PC-9 (cell line): ENCODE results near the gene GFPT2. TPM values are rescaled to one million over a fixed set of nuclear protein-coding genes. Genes with fewer than 3 reads are reported as not detected.

ENCODE experiments used
- BruUV-seq: library from RNA; stranded (reverse); fragments of 400-500 nt; replicated peaks from 2 replicates; lab custom pipeline; 2021; lab: Mats Ljungman, UMichigan
- CTCF ChIA-PET: fragments of 300-600 bp; sonication (Branson Sonifier 250); formaldehyde crosslinking; loops from one replicate; lab custom pipeline; 2022; ENCODE audit warnings: antibody characterized with exemption; lab: Charles Lee
- POLR2A ChIA-PET: fragments of 300-600 bp; sonication (Branson Sonifier 250); formaldehyde crosslinking; loops from one replicate; lab custom pipeline; 2022; ENCODE audit warnings: antibody characterized with exemption; ENCODE audit not compliant: unreplicated experiment; lab: Charles Lee
- DNase-seq, 2 experiments: peaks; one replicate each; pipeline versions ENCODE4 v3.0.0 to v3.0.0-alpha.2; 2015 to 2022; ENCODE audit warnings: mixed read lengths in 1 of 2
- H2AFZ ChIP-seq: fragments of 200-600 bp; sonication (generic); 2 replicates; pipeline ENCODE4 v1.8.1; 2017; ENCODE audit warnings: antibody characterized with exemption
- H3F3A ChIP-seq: fragments of 200-600 bp; sonication (generic); 2 replicates; pipeline ENCODE4 v1.8.1; 2017; ENCODE audit warnings: antibody characterized with exemption, mild to moderate bottlenecking, low read depth; ENCODE audit not compliant: insufficient read depth
- H3K27ac ChIP-seq: fragments of 200-600 bp; sonication (generic); 2 replicates; pipeline ENCODE4 v1.6.1; 2016; ENCODE audit warnings: mixed run types
- H3K27me3 ChIP-seq: fragments of 200-600 bp; sonication (generic); 2 replicates; pipeline ENCODE4 v1.6.1; 2016; ENCODE audit warnings: low read depth, mixed run types; ENCODE audit not compliant: insufficient read depth
- H3K36me3 ChIP-seq: fragments of 200-600 bp; sonication (generic); 2 replicates; pipeline ENCODE4 v1.6.1; 2016; ENCODE audit warnings: low read depth, mixed run types
- H3K4me1 ChIP-seq: fragments of 200-600 bp; sonication (generic); replicated peaks from 2 replicates; pipeline ENCODE4 v1.6.1; 2016; ENCODE audit warnings: mixed run types; ENCODE audit not compliant: insufficient read depth
- H3K4me2 ChIP-seq: fragments of 200-600 bp; sonication (generic); 2 replicates; pipeline ENCODE4 v1.6.1; 2017; ENCODE audit warnings: mixed run types
- H3K4me3 ChIP-seq: fragments of 200-600 bp; sonication (generic); 2 replicates; pipeline ENCODE4 v1.6.1; 2016; ENCODE audit warnings: mixed run types
- H3K79me2 ChIP-seq: fragments of 200-600 bp; sonication (generic); 2 replicates; pipeline ENCODE4 v1.6.1; 2017; ENCODE audit warnings: low read depth, mixed run types
- H3K9me2 ChIP-seq: fragments of 200-600 bp; sonication (generic); 2 replicates; pipeline ENCODE4 v1.8.1; 2017; ENCODE audit warnings: mild to moderate bottlenecking; ENCODE audit not compliant: insufficient read depth
- H3K9me3 ChIP-seq: fragments of 200-600 bp; sonication (generic); 2 replicates; pipeline ENCODE4 v1.8.1; 2016; ENCODE audit warnings: low read depth; ENCODE audit not compliant: insufficient read depth
- H4K20me1 ChIP-seq: fragments of 200-600 bp; sonication (generic); 2 replicates; pipeline ENCODE4 v1.8.1; 2017; ENCODE audit not compliant: insufficient read depth
- EZH2 ChIP-seq: fragments of 200-600 bp; sonication (generic); IDR thresholded peaks from 2 replicates; pipeline ENCODE4 v1.8.0; 2017; ENCODE audit warnings: antibody characterized with exemption, low read depth
- intact Hi-C: fragments of 100-400 bp; cut with micrococcal nuclease; formaldehyde crosslinking; loops from one replicate; pipeline ENCODE4 v1.10.0; 2022; ENCODE audit not compliant: unreplicated experiment
- total RNA-seq: library from RNA; stranded (reverse); gene quantifications from 2 replicates; pipeline ENCODE4 v1.2.3, GENCODE V29; 2021
- TF ChIP-seq, protein P1 (sequence below): fragments of 200-600 bp; sonication (generic); conservative IDR thresholded peaks from 2 replicates; pipeline ENCODE4 v1.6.1; 2017; ENCODE audit warnings: mixed run types, antibody characterized with exemption, mild to moderate bottlenecking, moderate library complexity

GFPT2 gene
- total RNA-seq, 1 experiment from 2014 or later = 22.5 TPM

DNA sequence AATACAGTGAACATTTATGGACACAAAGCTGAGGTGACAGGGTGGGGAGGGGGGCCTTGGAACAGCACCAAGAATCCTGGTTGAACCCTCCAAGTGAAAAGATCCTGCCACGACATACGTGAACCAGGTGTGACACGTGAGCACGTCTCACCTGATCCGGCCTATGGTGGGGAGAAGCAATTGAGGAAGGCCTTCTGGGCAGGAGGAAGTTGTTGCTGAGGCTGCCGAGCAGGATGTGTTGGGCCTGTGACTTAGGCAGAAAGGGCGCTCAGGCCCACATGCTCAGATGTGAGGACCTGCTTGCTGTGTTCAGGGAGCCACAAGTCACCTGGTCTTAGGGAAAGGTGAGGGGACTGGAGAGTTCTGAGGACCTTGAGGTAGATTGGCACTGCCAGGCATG lies 58.7 kb downstream of the GFPT2 start:
- H3K36me3 ChIP-seq = no peaks in the 10 kb centered on the region
- no peak for DNase-seq
- H3K27me3 ChIP-seq = no peaks in the 10 kb centered on the region
- H3K4me1 ChIP-seq = peaks cover 25% of the 10 kb centered on the region
- TF ChIP-seq EZH2 = no peak
- TF ChIP-seq, protein P1, sequence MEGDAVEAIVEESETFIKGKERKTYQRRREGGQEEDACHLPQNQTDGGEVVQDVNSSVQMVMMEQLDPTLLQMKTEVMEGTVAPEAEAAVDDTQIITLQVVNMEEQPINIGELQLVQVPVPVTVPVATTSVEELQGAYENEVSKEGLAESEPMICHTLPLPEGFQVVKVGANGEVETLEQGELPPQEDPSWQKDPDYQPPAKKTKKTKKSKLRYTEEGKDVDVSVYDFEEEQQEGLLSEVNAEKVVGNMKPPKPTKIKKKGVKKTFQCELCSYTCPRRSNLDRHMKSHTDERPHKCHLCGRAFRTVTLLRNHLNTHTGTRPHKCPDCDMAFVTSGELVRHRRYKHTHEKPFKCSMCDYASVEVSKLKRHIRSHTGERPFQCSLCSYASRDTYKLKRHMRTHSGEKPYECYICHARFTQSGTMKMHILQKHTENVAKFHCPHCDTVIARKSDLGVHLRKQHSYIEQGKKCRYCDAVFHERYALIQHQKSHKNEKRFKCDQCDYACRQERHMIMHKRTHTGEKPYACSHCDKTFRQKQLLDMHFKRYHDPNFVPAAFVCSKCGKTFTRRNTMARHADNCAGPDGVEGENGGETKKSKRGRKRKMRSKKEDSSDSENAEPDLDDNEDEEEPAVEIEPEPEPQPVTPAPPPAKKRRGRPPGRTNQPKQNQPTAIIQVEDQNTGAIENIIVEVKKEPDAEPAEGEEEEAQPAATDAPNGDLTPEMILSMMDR = no peak
- peaks cover 11% of the 10 kb centered on the region; the same call in 1 of the 2 replicates for H3F3A ChIP-seq
- no peak overlapping the region for H3K27ac ChIP-seq
- no peaks in the 10 kb centered on the region for H3K9me2 ChIP-seq
- no peak overlapping the region for H3K4me2 ChIP-seq
- POLR2A ChIA-PET = no interaction called here
- no peaks in the 10 kb centered on the region for H3K9me3 ChIP-seq
- TSS peak; percentile 29 for BruUV-seq
- H3K79me2 ChIP-seq = peaks cover 19% of the 10 kb centered on the region
- no peaks in the 10 kb centered on the region; the same call in 1 of the 2 replicates for H4K20me1 ChIP-seq
- no peak overlapping the region for H2AFZ ChIP-seq
- CTCF ChIA-PET = interaction anchor here (1.0 to 1.4 kb wide), 3 partner anchors 21 to 178 kb away, joined by 4 to 7 read pairs (median 4); no protein-coding TSS in a partner anchor
- H3K4me3 ChIP-seq = no peak overlapping the region
- intact Hi-C loops = loop anchor here (5.0 kb wide), 1 partner anchor 167 kb away; no protein-coding TSS in a partner anchor

DNA sequence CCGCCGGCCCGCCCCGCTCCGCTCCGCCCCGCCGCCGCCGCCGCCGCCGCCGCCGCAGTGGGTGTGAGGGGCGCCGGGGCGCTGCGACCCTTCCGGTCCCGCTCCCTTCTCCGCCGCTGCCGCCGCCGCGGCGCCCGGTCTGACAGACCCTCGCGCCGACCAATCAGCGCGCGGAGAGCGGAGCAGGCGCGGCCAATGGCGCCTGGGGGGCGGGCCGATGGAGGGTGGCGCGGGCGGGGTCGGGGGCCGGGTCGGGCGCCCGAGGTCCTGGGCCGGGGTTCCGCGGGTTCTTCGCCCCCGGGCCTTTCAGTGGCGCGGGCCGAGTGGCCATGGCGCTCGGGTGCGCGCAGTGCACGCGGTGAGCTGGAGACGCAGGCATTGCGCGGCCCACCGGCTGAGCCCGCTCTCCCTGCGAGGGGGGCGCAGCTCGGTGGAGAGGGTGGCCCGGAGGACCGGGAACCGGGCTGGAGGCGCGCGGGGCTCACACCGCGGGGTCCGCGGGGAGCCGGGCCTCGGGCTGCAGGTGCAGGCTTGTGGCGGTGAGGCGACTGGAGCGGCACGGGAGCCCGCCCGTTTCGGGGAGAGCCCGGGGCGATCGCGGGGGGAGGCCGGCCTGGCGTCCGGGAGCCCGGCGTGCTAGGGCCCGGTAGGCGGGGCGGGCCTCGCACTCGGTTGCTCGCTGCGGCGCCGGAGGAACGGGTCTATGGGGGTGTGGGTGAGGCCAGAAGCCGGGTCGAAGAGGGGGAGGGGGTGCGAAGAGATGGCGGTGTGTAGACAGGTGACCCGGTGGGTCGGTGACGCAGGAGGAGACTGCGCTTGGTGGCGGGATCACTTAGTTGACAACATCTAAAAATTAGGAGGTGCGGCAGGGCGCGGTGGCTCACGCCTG lies 60.9 kb downstream of the GFPT2 start, which contains the start of gene MAPK9:
Gene MAPK9 (minus strand): TSS at position 141 of the 889 bp plus-strand sequence. CDS start 11,522 bp downstream, outside the sequence.
- H3K9me2 ChIP-seq = no peaks in the 10 kb centered on the region
- H4K20me1 ChIP-seq = no peaks in the 10 kb centered on the region
- no TSS peak for BruUV-seq
- H3K27me3 ChIP-seq = no peaks in the 10 kb centered on the region
- peak within 1 kb of the TSS; percentile 88 for H3K4me3 ChIP-seq
- CTCF ChIA-PET = interaction anchor here (0.6 to 1.1 kb wide), 7 partner anchors 22 to 530 kb away, joined by 3 to 17 read pairs (median 10); no protein-coding TSS in a partner anchor
- H3K4me2 ChIP-seq = peak within 1 kb of the TSS; percentile 81
- H3K36me3 ChIP-seq = no peaks in the 10 kb centered on the region
- TF ChIP-seq, protein P1 = no peak
- no peak for TF ChIP-seq EZH2
- H3K4me1 ChIP-seq = peaks cover 22% of the 10 kb centered on the region
- H3K79me2 ChIP-seq = peaks cover 38% of the 10 kb centered on the region
- H3K27ac ChIP-seq = 0 out of 2 replicates have a peak within 1 kb of the TSS, but pooled peaks have one; percentile 31
- DNase-seq = peak; percentile 60 to 85
- POLR2A ChIA-PET = interaction anchor here (0.6 kb wide), 1 partner anchor 247 kb away, joined by 8 read pairs; no protein-coding TSS in a partner anchor
- H2AFZ ChIP-seq = peak within 1 kb of the TSS; percentile 97
- intact Hi-C loops = loop anchor here (2.0 to 5.0 kb wide), 3 partner anchors 99 to 315 kb away; no protein-coding TSS in a partner anchor
- H3F3A ChIP-seq = peaks cover 11% of the 10 kb centered on the region; the same call in 1 of the 2 replicates
- no peaks in the 10 kb centered on the region for H3K9me3 ChIP-seq
